HG02759 (cell line): ENCODE results near the gene SCG3.

Source experiments
- ATAC-seq: cut with Tn5 transposase; IDR thresholded peaks from one replicate; pipeline ENCODE4 v1.9.1; 2021; ENCODE audit warnings: mild to moderate bottlenecking, moderate library complexity; ENCODE audit not compliant: unreplicated experiment

Gene SCG3

DNA sequence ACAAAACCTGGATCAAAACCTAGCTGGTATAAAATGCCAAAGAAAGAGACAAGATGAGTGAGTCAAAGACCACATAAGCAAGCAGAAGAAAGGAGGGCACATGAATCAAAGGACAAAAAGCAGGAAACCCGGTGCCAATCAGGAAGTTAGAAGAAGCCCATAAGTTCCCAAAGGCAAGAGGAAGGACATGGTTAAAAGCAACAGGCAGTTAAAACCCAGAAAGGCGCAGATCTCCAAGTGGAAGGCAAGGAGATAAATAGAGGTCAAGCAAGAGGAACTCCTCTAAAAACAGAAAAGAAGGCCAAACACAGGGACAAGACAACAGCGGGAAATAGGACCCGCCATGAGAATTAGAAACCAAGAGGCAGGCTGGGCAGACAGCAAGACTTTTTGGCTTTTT is 74.5 kb downstream of the SCG3 start:
- no peak for ATAC-seq

DNA sequence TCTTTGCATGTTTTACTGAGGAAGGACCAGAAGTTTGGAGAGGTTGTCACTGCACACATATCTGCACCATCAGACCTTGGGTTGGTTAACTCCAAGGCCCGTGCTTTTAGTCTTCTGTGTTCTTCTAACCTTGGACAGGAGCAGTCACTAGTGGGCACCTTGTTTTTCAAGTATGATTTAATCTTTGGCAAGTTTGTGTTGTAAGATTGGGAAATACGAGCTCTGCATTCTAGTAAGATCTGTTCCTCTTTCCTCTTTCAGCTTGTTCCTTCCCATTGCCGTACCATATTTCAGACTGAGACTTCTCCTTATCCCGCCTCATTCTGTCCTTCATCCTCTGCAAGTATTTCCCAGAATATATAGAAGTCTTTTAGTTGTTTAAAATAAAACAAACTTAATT is 75.2 kb downstream of the SCG3 start:
- no peak for ATAC-seq

DNA sequence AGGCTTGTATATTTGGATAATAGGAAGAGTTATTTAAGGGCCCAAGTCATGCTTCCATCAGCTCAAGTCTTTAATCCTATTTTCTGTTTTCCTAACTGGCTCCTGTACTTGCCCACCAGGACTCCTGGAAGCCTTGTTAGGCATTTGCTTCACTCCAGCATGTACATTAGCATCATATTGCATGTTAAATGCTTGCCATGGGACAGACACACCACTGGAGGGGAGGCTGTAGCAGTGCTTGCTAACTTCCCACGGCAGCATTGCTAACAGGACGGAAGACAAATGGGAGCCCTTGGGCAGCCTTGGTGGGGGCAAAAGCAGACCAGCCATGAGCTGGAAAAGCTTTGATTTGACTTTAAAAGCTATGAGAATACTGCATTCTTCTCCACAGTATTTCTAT is 76.1 kb downstream of the SCG3 start:
- ATAC-seq: no peak

DNA sequence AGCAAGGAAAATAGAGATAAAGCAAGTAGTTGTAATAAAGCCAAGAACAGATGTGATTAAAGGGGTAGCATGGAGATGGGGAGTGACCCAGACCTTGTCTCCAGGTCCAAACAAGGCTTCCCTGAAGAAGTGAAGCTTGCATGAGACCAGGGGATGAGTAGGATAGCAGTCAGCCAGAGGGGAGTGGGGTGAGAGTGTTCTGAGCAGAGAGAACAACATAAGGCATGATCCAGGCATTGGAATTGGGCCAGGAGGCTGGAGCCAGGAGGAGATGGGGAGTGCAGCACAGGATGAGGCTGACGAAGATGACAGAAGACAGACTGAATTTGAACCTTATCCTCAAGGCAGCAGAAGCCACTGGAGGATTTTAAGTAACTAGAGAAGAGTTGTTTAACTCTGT is 77.3 kb downstream of the SCG3 start:
- ATAC-seq: no peak

DNA sequence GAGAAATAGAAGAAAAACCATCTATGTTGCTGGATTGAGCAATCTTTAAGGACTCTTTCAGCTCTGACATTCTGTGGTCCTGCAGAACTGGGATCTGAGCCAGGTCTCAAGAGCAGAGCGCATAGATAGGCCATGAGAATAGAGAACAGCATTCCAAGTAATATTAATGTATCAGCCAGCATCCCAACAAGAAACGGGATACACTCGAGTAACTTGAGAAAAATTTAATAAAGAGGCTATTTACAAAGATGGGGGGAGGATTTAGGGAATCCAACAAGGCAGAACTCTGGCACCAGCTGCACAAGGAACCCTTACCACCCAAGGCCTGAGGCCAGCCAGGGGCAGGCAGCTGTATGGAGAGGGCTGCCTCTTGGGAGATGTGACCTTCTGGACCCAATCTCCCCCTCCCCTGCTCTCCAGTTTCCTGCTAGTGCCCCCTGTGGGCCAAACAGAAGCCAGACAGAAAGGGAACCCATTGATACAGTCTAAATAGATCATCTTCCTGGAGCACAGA is 78.3 kb downstream of the SCG3 start:
- no peak for ATAC-seq

DNA sequence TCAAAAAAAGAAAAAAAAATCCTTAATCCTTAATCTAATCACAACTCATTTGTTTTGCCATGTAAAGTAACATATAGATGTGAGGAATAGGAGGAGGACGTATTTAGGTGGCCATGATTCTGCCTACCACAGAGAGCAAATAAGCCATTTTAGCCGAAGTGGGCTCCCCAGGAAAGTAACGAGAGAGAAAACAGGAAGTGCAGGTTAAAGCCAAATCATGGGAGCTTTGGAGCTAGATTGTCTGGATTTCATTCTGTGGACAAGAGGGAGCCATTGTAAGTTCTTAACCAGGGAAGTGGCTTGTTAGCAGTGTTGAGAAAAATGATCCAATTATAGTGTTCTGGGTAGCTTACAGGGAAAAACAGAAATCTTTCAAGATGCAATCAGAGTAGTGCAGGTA is 79.5 kb downstream of the SCG3 start:
- ATAC-seq: no peak

DNA sequence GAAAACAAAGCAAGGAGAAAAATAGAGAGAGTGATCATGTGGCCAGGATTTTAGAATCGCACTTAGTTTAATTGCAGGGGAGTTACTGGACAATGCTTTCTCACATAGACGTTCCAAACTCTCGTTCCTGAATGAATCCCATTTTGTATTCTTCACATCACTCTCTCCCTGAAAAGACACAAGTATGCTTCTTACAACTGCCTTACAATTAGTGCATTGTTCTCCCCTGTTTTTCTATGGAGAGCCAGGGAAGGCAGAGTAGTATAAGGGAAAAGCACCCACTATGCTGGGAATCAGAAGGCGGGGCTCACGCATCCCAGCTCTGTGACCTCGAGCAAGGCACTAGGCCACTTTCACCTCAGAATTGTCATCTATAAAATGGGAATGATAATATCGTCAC is 84.4 kb downstream of the SCG3 start:
- no peak for ATAC-seq

DNA sequence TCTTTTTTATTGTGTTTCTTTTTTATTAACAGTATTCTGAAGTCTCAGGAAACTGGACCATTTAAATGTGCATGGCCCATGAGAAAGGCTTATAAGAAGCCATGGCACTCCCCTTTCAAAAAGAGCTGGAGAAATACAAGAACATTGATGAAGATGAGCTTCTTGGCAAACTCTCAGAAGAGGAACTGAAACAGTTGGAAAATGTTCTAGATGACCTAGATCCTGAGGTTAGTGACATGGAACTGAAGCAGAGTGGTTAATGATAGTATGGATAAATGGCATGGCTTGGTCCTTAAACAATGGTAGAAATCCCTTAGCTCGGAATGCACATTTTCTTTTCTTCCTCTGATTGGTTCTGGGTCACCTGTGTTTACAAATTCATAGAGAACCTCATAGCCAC is 85.0 kb downstream of the SCG3 start:
- ATAC-seq: no peak

DNA sequence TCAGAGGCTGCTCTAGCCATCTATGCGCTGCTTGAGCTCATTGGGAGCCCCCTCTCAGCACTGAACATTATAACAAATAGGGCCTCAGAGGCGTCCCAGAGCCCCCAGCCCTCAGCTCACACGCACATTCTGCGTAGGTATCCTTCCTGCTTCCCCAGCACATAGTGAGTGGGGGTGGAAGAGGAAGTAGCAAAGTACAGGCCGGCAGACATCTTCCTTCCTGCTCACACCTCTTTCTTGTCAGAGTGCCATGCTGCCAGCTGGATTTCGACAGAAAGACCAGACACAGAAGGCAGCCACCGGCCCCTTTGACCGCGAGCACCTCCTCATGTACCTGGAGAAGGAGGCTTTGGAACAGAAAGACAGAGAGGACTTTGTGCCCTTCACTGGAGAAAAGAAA is 86.7 kb downstream of the SCG3 start:
- ATAC-seq: no peak
